SK-N-SH (cell line): ENCODE results near the gene SLC22A4.

Source experiments
- FOSL2 ChIP-seq: IDR thresholded peaks from 2 replicates; pipeline ENCODE4 v1.4.0; 2012; ENCODE audit warnings: low read depth, mild to moderate bottlenecking, moderate library complexity, borderline replicate concordance
- GABPA ChIP-seq: IDR thresholded peaks from 2 replicates; pipeline ENCODE4 v1.4.0; 2012; ENCODE audit warnings: low read depth, mild to moderate bottlenecking
- SIN3A ChIP-seq: IDR thresholded peaks from 2 replicates; pipeline ENCODE4 v1.6.1; 2012; ENCODE audit warnings: low read depth, mild to moderate bottlenecking, low read length, moderate library complexity, borderline replicate concordance
- TF ChIP-seq, protein P1 (sequence below): fragments of 200-600 bp; sonication (generic); IDR thresholded peaks from 2 replicates; pipeline ENCODE4 v1.6.1; 2017; ENCODE audit warnings: antibody characterized with exemption, mild to moderate bottlenecking, moderate library complexity

GRCh38 chr5:132369007-132369473 is 74.8 kb downstream of the SLC22A4 start:
- TF ChIP-seq, protein P1, sequence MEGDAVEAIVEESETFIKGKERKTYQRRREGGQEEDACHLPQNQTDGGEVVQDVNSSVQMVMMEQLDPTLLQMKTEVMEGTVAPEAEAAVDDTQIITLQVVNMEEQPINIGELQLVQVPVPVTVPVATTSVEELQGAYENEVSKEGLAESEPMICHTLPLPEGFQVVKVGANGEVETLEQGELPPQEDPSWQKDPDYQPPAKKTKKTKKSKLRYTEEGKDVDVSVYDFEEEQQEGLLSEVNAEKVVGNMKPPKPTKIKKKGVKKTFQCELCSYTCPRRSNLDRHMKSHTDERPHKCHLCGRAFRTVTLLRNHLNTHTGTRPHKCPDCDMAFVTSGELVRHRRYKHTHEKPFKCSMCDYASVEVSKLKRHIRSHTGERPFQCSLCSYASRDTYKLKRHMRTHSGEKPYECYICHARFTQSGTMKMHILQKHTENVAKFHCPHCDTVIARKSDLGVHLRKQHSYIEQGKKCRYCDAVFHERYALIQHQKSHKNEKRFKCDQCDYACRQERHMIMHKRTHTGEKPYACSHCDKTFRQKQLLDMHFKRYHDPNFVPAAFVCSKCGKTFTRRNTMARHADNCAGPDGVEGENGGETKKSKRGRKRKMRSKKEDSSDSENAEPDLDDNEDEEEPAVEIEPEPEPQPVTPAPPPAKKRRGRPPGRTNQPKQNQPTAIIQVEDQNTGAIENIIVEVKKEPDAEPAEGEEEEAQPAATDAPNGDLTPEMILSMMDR = no peak
- TF ChIP-seq FOSL2 (no peak), GABPA (no peak), SIN3A (no peak)
